Liver (tissue), 3 donors: ENCODE results near the gene ZNF530.

Experiments used
- EGR1 ChIP-seq, 2 donors: IDR thresholded peaks; 2 replicates each; pipeline ENCODE4 v1.6.1; 2016 to 2018; ENCODE audit warnings: antibody characterized with exemption in 2 of 2, low read depth in 2 of 2
- FOXA2 ChIP-seq: IDR thresholded peaks from 2 replicates; pipeline ENCODE4 v1.6.1; 2016; ENCODE audit warnings: antibody characterized with exemption
- GABPA ChIP-seq, 2 donors: IDR thresholded peaks in 1 of 2; conservative IDR thresholded peaks in 1 of 2; 2 replicates each; pipeline ENCODE4 v1.6.1; 2016; ENCODE audit warnings: antibody characterized with exemption in 2 of 2, mild to moderate bottlenecking in 1 of 2, moderate library complexity in 1 of 2
- JUND ChIP-seq, 2 donors: IDR thresholded peaks; 2 replicates each; pipeline ENCODE4 v1.6.1; 2016; ENCODE audit warnings: antibody characterized with exemption in 2 of 2
- NR2F2 ChIP-seq: IDR thresholded peaks from 2 replicates; pipeline ENCODE4 v1.6.1; 2016; ENCODE audit warnings: antibody characterized with exemption
- RAD21 ChIP-seq, 2 donors: IDR thresholded peaks; 2 replicates each; pipeline ENCODE4 v1.6.1; 2016; ENCODE audit warnings: antibody characterized with exemption in 2 of 2, mild to moderate bottlenecking in 2 of 2
- RXRA ChIP-seq, 2 donors: IDR thresholded peaks; 2 replicates each; pipeline ENCODE4 v1.6.1; 2017 to 2018; ENCODE audit warnings: antibody characterized with exemption in 2 of 2, mild to moderate bottlenecking in 1 of 2
- SP1 ChIP-seq: IDR thresholded peaks from 2 replicates; pipeline ENCODE4 v1.6.1; 2018; ENCODE audit warnings: antibody characterized with exemption, mild to moderate bottlenecking
- TAF1 ChIP-seq: conservative IDR thresholded peaks from 2 replicates; pipeline ENCODE4 v1.6.1; 2016; ENCODE audit warnings: antibody characterized with exemption, mild to moderate bottlenecking
- TF ChIP-seq, protein P1 (sequence below): fragments of 150-350 bp; IDR thresholded peaks from 2 replicates; pipeline ENCODE4 v1.5.1; 2017; ENCODE audit warnings: improper control_type of control experiment, low read depth, low read length; ENCODE audit not compliant: missing input control
- TF ChIP-seq, protein P2 (sequence below): IDR thresholded peaks from 2 replicates; pipeline ENCODE4 v1.6.1; 2016; ENCODE audit warnings: antibody characterized with exemption, mild to moderate bottlenecking
- TF ChIP-seq, protein P3 (sequence below): IDR thresholded peaks from 2 replicates; pipeline ENCODE4 v1.6.1; 2016; ENCODE audit warnings: antibody characterized with exemption
- TF ChIP-seq, protein P4 (sequence below): IDR thresholded peaks from 2 replicates; pipeline ENCODE4 v1.6.1; 2016; ENCODE audit warnings: antibody characterized with exemption
- TF ChIP-seq, protein P5 (sequence below): IDR thresholded peaks from 2 replicates; pipeline ENCODE4 v1.6.1; 2016; ENCODE audit warnings: antibody characterized with exemption
- donor health status: healthy.
- donor health status: healthy.

DNA sequence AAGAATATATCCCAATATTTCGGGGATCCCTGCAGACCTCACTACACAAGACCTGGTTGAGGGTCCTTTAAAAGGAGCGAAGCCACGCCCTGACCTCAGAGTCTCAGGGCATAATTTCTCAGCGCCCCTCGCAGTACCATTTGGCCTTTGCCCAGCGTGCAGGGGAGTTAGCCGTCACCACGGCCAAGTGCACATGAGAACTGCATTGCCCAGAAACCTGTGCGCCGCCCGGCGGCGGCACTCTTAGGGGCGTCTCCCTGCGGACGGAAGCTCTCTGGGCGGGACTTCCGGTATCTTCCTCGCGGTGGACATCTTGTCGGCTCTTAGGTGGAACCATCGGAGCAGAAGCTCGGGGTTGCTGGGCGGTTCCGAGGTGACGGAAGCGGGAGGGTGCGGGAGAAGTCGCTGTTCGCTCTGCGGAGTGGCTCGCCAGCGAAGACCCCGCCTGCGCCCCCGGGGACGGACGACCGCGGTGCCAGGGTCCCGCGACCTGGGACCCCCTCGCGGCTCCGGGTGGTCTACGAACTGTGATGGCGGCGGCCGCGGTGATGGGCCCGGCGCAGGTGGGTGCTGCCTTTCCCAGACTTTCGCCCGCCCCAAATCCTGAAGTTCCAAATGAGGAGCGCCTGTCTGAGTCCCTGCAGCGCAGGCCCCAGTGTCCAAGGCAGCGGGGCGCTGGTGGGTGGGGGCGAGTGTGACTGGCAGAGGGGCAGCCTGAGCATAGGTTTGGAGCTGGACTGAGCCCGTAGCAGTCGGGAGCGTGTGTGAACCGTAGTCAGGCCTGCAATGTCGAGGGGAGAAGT, 14.5 kb downstream of the ZNF530 start, which contains the start of gene ZNF134:
- TF ChIP-seq, protein P1, sequence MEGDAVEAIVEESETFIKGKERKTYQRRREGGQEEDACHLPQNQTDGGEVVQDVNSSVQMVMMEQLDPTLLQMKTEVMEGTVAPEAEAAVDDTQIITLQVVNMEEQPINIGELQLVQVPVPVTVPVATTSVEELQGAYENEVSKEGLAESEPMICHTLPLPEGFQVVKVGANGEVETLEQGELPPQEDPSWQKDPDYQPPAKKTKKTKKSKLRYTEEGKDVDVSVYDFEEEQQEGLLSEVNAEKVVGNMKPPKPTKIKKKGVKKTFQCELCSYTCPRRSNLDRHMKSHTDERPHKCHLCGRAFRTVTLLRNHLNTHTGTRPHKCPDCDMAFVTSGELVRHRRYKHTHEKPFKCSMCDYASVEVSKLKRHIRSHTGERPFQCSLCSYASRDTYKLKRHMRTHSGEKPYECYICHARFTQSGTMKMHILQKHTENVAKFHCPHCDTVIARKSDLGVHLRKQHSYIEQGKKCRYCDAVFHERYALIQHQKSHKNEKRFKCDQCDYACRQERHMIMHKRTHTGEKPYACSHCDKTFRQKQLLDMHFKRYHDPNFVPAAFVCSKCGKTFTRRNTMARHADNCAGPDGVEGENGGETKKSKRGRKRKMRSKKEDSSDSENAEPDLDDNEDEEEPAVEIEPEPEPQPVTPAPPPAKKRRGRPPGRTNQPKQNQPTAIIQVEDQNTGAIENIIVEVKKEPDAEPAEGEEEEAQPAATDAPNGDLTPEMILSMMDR, result no peak
- TF ChIP-seq GABPA (IDR thresholded peaks at IDR 0.05 in 1 of 2, conservative IDR thresholded peaks at IDR 0.05 in 1 of 2), result peak; percentile 91 to 98
- TF ChIP-seq, protein P2, sequence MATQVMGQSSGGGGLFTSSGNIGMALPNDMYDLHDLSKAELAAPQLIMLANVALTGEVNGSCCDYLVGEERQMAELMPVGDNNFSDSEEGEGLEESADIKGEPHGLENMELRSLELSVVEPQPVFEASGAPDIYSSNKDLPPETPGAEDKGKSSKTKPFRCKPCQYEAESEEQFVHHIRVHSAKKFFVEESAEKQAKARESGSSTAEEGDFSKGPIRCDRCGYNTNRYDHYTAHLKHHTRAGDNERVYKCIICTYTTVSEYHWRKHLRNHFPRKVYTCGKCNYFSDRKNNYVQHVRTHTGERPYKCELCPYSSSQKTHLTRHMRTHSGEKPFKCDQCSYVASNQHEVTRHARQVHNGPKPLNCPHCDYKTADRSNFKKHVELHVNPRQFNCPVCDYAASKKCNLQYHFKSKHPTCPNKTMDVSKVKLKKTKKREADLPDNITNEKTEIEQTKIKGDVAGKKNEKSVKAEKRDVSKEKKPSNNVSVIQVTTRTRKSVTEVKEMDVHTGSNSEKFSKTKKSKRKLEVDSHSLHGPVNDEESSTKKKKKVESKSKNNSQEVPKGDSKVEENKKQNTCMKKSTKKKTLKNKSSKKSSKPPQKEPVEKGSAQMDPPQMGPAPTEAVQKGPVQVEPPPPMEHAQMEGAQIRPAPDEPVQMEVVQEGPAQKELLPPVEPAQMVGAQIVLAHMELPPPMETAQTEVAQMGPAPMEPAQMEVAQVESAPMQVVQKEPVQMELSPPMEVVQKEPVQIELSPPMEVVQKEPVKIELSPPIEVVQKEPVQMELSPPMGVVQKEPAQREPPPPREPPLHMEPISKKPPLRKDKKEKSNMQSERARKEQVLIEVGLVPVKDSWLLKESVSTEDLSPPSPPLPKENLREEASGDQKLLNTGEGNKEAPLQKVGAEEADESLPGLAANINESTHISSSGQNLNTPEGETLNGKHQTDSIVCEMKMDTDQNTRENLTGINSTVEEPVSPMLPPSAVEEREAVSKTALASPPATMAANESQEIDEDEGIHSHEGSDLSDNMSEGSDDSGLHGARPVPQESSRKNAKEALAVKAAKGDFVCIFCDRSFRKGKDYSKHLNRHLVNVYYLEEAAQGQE, result no peak
- TF ChIP-seq TAF1, result no peak
- TF ChIP-seq EGR1 (IDR thresholded peaks at IDR 0.05; ENCODE audit: low read depth in 2 of 2), result peak in 1 of 2 donors; percentile 11
- TF ChIP-seq RAD21 (IDR thresholded peaks at IDR 0.05), result peak; percentile 23 to 31
- TF ChIP-seq, protein P3, sequence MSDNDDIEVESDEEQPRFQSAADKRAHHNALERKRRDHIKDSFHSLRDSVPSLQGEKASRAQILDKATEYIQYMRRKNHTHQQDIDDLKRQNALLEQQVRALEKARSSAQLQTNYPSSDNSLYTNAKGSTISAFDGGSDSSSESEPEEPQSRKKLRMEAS, result no peak
- TF ChIP-seq NR2F2, result no peak
- no peak for TF ChIP-seq RXRA (IDR thresholded peaks at IDR 0.05)
- TF ChIP-seq, protein P4, sequence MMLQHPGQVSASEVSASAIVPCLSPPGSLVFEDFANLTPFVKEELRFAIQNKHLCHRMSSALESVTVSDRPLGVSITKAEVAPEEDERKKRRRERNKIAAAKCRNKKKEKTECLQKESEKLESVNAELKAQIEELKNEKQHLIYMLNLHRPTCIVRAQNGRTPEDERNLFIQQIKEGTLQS, result no peak
- TF ChIP-seq JUND (IDR thresholded peaks at IDR 0.05), result no peak
- TF ChIP-seq SP1, result peak; percentile 18
- TF ChIP-seq, protein P5, sequence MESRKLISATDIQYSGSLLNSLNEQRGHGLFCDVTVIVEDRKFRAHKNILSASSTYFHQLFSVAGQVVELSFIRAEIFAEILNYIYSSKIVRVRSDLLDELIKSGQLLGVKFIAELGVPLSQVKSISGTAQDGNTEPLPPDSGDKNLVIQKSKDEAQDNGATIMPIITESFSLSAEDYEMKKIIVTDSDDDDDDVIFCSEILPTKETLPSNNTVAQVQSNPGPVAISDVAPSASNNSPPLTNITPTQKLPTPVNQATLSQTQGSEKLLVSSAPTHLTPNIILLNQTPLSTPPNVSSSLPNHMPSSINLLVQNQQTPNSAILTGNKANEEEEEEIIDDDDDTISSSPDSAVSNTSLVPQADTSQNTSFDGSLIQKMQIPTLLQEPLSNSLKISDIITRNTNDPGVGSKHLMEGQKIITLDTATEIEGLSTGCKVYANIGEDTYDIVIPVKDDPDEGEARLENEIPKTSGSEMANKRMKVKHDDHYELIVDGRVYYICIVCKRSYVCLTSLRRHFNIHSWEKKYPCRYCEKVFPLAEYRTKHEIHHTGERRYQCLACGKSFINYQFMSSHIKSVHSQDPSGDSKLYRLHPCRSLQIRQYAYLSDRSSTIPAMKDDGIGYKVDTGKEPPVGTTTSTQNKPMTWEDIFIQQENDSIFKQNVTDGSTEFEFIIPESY, result no peak
- no peak for TF ChIP-seq FOXA2
